Stimulated activated CD4-positive, alpha-beta T cell treated with anti-CD3 and anti-CD28 coated beads, Interleukin-4, amount 100 ng/mL, for 1 hour (primary cell): ENCODE data around the gene NEURL1B.

ENCODE experiments used
- DNase-seq: peaks from one replicate; pipeline ENCODE4 v3.0.0-alpha.2; 2020

NEURL1B gene

GRCh38 chr5:172736508-172737135, 95.6 kb downstream of the NEURL1B start:
- no peak for DNase-seq

GRCh38 chr5:172739375-172739774, 98.3 kb downstream of the NEURL1B start:
- DNase-seq: no peak

GRCh38 chr5:172740428-172741205, 99.6 kb downstream of the NEURL1B start:
- no peak for DNase-seq
